Fibroblast of lung (primary cell): Measurements from ENCODE around the gene MMP20.

Experiments
- EZH2 ChIP-seq: IDR thresholded peaks from 2 replicates; pipeline ENCODE4 v1.5.1; 2012; ENCODE audit warnings: low read length, control low read depth, mild to moderate bottlenecking; ENCODE audit errors: missing control alignments
- TF ChIP-seq, protein P1 (sequence below), 2 donors: IDR thresholded peaks in 1 of 2; conservative IDR thresholded peaks in 1 of 2; 1 replicate in 1 of 2; 2 replicates in 1 of 2; pipeline ENCODE4 v1.5.1; 2011 to 2012; ENCODE audit warnings: low read length in 2 of 2, control low read depth in 1 of 2, inconsistent platforms in 1 of 2, low read depth in 1 of 2, mild to moderate bottlenecking in 1 of 2

DNA sequence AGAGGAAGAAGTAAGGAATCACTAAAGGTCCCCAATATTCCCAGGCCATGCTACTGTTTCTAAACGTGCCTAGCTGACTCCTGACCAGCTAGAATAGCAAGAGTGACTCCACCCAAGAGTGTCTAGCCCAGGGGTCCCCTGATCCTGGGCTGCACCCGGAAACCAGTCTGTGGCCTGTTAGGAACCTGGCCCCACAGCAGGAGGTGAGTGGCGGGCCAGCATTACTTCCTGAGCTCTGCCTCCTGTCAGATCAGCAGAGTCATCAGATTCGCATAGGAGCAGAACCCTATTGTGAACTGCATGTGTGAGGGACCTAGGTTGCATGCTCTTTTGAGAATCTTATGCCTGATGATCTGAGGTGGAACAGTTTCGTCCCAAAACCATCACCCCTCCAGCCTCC lies 2.0 kb downstream of the MMP20 start:
- TF ChIP-seq, protein P1, sequence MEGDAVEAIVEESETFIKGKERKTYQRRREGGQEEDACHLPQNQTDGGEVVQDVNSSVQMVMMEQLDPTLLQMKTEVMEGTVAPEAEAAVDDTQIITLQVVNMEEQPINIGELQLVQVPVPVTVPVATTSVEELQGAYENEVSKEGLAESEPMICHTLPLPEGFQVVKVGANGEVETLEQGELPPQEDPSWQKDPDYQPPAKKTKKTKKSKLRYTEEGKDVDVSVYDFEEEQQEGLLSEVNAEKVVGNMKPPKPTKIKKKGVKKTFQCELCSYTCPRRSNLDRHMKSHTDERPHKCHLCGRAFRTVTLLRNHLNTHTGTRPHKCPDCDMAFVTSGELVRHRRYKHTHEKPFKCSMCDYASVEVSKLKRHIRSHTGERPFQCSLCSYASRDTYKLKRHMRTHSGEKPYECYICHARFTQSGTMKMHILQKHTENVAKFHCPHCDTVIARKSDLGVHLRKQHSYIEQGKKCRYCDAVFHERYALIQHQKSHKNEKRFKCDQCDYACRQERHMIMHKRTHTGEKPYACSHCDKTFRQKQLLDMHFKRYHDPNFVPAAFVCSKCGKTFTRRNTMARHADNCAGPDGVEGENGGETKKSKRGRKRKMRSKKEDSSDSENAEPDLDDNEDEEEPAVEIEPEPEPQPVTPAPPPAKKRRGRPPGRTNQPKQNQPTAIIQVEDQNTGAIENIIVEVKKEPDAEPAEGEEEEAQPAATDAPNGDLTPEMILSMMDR (conservative IDR thresholded peaks at IDR 0.05 in 1 of 2, IDR thresholded peaks at IDR 0.05 in 1 of 2; ENCODE audit: low read depth in 1 of 2, low read length in 2 of 2) = no peak
- TF ChIP-seq EZH2 = no peak
